GM18870 (cell line): ENCODE results near the gene STYXL1.

Experiments
- ATAC-seq: cut with Tn5 transposase; IDR thresholded peaks from one replicate; pipeline ENCODE4 v1.9.1; 2021; ENCODE audit warnings: moderate library complexity; ENCODE audit not compliant: unreplicated experiment

Gene STYXL1

DNA sequence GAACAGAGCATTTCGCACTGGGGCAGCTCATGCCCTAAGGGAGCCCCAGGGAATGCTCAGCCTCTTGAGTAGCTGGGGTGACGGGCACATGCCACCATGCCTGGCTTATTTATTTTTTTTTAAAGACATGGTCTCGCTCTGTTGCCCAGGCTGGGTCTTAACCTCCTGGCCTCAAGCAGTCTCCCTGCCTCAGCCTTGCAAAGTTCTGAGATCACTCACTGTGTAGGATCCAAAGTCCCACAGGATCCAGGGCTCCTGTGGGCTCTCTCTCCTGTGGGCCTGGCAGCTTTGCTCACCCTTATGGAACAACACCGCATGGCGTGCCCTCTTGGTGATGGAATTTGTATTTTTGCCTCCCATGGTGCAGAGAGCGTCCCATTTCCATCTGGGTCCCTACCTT is 87.4 kb downstream of the STYXL1 start:
- no peak for ATAC-seq

DNA sequence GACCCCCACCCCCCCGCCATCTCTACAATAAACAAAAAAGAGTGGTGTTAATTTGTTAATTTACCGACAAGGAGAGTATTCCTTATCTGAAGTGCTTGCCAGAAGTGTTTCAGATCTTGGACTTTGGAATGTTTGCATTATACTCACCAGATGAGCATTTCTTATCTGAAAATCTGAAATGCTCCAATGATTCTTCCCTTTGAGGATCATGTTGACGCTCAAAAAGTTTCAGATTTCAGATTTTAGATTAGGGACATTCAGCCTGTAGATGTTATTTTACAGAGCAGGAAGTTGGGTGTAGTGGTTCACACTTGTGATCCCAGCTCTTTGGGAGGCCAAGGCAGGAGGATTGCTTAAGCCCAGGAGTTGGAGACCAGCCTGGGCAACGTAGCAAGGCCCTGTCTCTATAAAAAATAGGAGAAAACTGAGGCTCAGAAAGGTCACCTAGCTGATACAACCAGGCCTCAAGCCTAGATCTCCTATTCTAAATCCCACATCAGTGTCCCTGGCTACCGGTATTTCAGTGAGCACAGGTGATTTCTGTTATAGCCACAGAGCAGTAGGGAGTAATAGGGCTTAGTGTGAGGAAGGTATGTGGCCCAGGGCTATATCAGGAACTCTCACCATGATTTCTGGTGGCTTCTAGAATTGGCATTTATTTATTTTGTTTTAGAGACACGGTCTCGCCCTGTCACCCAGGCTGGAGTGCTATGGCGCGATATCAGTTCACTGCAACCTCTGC is 88.8 kb downstream of the STYXL1 start:
- ATAC-seq, result no peak

DNA sequence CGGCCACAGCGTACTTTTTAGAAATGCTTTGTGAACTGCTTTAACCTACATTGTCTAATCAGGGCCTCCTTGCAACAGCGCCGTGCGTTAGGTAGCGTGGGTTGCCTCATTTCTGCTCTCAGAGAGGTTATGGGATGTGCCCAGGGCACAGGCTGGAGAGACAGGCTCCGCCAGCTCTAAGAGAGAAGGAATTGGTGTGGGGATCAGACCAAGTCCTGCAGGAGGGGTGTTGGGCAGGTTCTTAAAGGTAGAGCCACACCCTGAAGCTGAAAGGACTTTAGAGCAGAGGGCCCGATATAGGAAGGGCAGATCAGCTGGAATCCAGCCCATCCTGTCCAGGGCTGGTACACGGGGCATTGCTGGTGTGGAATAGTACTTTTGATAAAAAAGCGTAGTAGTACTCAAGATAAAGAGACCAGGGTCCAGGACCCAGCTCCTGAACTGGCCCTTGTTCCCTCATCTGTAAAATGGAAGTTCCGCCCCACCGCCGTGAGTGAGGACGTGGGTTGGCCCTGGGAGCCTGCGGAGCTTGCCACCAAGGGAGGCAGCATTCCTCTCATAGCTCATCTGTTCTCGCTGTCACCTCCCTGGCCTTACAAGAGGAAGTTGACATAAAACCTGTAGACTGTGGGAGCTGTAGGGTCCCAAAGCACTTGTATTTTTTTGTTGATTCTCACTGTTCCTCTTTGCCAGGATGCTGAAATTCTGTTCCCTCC is 90.6 kb downstream of the STYXL1 start:
- no peak for ATAC-seq

DNA sequence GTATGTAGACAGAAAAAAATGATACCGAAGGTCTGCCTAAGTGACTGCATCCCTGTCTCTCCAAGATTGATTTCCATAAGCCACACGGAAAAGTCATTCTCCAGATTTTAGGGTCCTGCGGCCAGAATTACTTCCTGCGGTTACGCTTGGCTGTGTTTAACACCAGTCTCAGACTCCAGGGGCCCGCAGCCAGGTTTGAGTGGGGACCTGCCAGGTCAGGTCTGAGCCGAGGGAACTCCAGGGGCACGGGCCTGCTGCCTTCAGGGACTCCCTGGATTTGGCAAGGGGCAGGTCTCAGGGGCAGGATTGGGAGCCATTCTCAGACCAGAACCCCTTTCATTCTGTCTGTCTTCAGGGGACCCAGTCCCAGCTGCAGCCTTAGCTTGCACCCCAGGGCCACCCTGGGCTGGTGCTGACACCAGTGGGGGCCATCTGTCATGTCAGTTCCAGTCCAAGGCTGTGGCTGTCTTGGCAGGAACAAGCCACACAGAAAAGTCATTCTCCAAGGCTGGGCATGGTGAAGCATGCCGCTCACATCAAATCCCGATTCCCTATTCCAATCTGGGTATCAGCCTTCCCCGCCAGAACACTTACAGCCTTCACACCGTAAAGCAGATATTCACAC is 92.4 kb downstream of the STYXL1 start:
- ATAC-seq, result no peak

DNA sequence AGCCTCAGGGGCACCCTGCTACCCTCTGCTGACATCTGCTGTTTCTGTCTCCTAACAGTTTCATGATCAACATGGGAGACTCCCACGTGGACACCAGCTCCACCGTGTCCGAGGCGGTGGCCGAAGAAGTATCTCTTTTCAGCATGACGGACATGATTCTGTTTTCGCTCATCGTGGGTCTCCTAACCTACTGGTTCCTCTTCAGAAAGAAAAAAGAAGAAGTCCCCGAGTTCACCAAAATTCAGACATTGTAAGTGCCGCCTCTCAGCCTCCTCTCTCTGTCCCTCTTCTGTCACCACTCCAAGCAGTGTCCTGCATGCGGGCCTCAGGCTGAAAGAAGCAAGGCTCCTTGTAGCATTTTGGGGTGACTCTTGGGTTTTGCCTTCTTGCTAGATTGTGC is 93.9 kb downstream of the STYXL1 start:
- no peak for ATAC-seq

DNA sequence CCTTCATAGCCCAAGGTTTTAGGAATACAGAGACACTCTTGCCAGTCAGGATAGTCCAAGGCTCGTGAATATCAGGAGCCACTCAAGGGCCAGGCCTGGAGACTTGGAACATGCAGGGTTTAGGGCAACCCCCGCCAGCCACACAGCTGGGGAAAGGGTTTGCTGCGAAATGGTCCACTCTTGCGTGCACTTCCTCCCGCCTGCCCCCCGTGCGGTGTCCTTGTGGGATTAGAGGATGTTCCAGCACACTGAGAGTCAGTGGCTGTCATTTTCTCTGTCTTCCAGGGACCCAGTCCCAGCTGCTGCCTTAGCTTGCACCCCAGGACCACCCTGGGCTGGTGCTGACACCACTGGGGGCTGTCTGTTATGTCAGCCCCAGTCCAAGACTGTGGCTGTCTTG is 94.4 kb downstream of the STYXL1 start:
- ATAC-seq, result no peak

DNA sequence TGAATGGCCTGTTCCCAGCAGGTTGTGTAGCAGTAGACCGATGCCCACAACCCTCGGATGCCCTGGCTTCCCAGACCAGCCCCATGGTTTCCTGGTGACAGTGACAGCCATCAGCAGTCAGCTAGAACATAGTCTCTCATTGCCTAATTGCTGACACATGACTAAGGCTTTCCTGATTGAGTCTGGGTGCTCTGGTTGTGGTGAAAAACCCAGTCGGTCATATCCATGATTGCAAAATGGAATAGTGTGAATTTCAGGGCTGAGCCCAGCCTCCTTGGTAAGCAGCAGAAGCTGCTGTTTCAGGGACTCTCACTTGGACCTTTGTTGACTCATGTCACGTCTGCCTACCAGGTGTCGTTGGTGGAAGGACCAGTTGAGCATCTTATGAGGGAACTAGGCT is 96.3 kb downstream of the STYXL1 start:
- no peak for ATAC-seq

DNA sequence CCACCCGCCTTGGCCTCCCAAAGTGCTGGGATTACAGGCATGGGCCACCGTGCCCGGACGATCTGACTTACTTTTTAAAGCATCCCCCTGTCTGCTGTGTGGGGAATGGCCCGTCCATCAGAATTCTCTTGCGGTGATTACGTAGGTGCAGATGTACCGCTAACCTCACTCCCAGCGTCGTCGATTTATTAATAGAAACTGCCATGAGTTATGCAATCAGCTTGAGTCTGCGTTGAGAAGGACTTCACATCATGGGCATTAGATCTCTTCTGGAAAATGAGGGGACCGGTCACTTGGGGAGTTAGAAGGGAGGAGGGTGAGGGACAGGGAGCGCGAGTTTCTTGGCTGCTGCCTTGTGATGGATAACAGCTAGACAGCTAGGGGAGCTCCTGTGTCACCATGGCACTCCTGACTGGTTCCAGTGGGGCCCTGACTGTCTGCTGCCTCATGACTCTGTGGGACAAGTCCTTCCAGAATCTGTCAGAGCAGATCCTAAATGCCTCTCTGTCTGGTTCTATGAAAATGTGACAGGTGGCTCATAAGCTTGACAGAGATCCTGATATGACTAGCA is 97.6 kb downstream of the STYXL1 start:
- no peak for ATAC-seq

DNA sequence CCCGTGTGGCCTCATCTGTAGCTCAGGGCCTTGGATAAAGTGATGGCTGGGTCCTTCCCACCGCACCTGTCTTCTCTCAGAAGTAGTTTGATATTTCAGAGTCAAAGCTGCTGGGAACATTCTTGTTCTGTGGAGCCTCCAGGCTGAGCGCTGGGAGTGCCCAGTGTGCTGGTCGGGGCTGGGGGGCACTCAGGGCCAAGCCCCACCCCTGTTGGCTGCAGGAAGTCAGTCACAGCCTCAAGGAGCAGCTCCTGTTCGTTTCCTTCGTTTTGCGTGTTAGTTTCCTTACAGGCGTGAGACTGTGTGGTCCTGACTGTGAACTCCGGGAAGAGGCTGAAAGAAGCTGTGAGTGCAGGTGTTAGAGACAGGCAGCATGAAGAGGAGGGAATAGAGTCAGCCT is 99.6 kb downstream of the STYXL1 start:
- no peak for ATAC-seq
